Measurements from ENCODE around the gene ARHGEF28. TPM values are rescaled to one million over a fixed set of nuclear protein-coding genes. Genes with fewer than 3 reads are reported as not detected.

ARHGEF28 gene
- total and polyA plus RNA-seq, 8 donors, result 13.9 to 156 (median 55.7) TPM

- H3K4me1 ChIP-seq, result no peaks in the 10 kb centered on the region
- no peak for TF ChIP-seq CTCF (IDR thresholded peaks at IDR 0.05)
- no peak for TF ChIP-seq POLR2AphosphoS5 (IDR thresholded peaks at IDR 0.05)
- no peak for TF ChIP-seq POLR2A (IDR thresholded peaks at IDR 0.05)
- no peak for TF ChIP-seq EP300 (IDR thresholded peaks at IDR 0.05)
- no peaks in the 10 kb centered on the region for H3K36me3 ChIP-seq
- H3K4me3 ChIP-seq, result no peak overlapping the region
- H3K27me3 ChIP-seq, result no peaks in the 10 kb centered on the region
- DNase-seq, result no peak
- 74 to 85% (median 78%) methylated on average over 1 of the region's 1 CpG for WGBS, 5 donors
- intact Hi-C loops (cut with DNase I; ENCODE audit: low total_unique reads), result no loop called here
- H3K9me3 ChIP-seq, result no peaks in the 10 kb centered on the region
- no peak overlapping the region for H3K27ac ChIP-seq
Measured at GRCh38 chr5:73960426-73960825, 334.4 kb downstream of the ARHGEF28 start.

- DNase-seq, result peak in 1 of 2 donors; percentile 15
- H3K4me1 ChIP-seq, result no peaks in the 10 kb centered on the region
Measured at GRCh38 chr5:73962801-73963425, 336.9 kb downstream of the ARHGEF28 start.

GRCh38 chr5:73964352-73964865 is 338.4 kb downstream of the ARHGEF28 start:
- no peaks in the 10 kb centered on the region for H3K36me3 ChIP-seq
- 65 to 89% (median 80%) methylated on average over 3 of the region's 3 CpGs for WGBS, 5 donors
- DNase-seq, result no peak
- no peaks in the 10 kb centered on the region for H3K4me1 ChIP-seq
- H3K9me3 ChIP-seq, result no peaks in the 10 kb centered on the region
- intact Hi-C loops (cut with DNase I; ENCODE audit: low total_unique reads), result no loop called here
- no peaks in the 10 kb centered on the region for H3K27me3 ChIP-seq
- no peak overlapping the region for H3K4me3 ChIP-seq
- TF ChIP-seq EP300 (IDR thresholded peaks at IDR 0.05) (no peak), CTCF (IDR thresholded peaks at IDR 0.05) (no peak), POLR2A (IDR thresholded peaks at IDR 0.05) (no peak), POLR2AphosphoS5 (IDR thresholded peaks at IDR 0.05) (no peak)
- H3K27ac ChIP-seq, result no peak overlapping the region

More at GRCh38 chr5:73962801-73963425, 336.9 kb downstream of the ARHGEF28 start:
- intact Hi-C loops (cut with DNase I; ENCODE audit: low total_unique reads), result no loop called here
- Histone ChIP-seq H3K4me3 (no peak overlapping the region), H3K27me3 (no peaks in the 10 kb centered on the region), H3K27ac (no peak overlapping the region), H3K9me3 (no peaks in the 10 kb centered on the region), H3K36me3 (no peaks in the 10 kb centered on the region)
- WGBS, 5 donors, result 71 to 90% (median 86%) methylated on average over 8 of the region's 8 CpGs
- TF ChIP-seq EP300 (IDR thresholded peaks at IDR 0.05) (no peak), POLR2AphosphoS5 (IDR thresholded peaks at IDR 0.05) (no peak)

- Histone ChIP-seq H3K4me1 (no peaks in the 10 kb centered on the region), H3K27ac (no peak overlapping the region), H3K27me3 (no peaks in the 10 kb centered on the region), H3K9me3 (no peaks in the 10 kb centered on the region), H3K4me3 (no peak overlapping the region), H3K36me3 (no peaks in the 10 kb centered on the region)
- TF ChIP-seq POLR2A (IDR thresholded peaks at IDR 0.05) (no peak), CTCF (IDR thresholded peaks at IDR 0.05) (no peak), POLR2AphosphoS5 (IDR thresholded peaks at IDR 0.05) (no peak), EP300 (IDR thresholded peaks at IDR 0.05) (no peak)
- intact Hi-C loops (cut with DNase I; ENCODE audit: low total_unique reads), result no loop called here
- no peak for DNase-seq
- WGBS, 5 donors, result 91 to 100% (median 96%) methylated on average over 3 of the region's 3 CpGs
Measured at GRCh38 chr5:73966451-73966850, 340.5 kb downstream of the ARHGEF28 start.

- Histone ChIP-seq H3K9me3 (no peaks in the 10 kb centered on the region), H3K4me3 (no peak overlapping the region), H3K27me3 (no peaks in the 10 kb centered on the region), H3K4me1 (no peaks in the 10 kb centered on the region), H3K36me3 (no peaks in the 10 kb centered on the region), H3K27ac (no peak overlapping the region)
- 73 to 90% (median 83%) methylated on average over 3 of the region's 3 CpGs for WGBS, 5 donors
- no peak for DNase-seq
- intact Hi-C loops (cut with DNase I; ENCODE audit: low total_unique reads), result no loop called here
- TF ChIP-seq CTCF (IDR thresholded peaks at IDR 0.05) (no peak), POLR2AphosphoS5 (IDR thresholded peaks at IDR 0.05) (no peak), EP300 (IDR thresholded peaks at IDR 0.05) (no peak), POLR2A (IDR thresholded peaks at IDR 0.05) (no peak)
Measured at GRCh38 chr5:73967347-73967746, 341.4 kb downstream of the ARHGEF28 start.
